Measurements from ENCODE around the gene NCKAP1.
"Not testable (repeated sequence)": the region's sequence is repeated elsewhere in the genome, so short reads cannot be mapped to it uniquely, and the experiment has no call there.

NCKAP1 gene

GRCh38 chr2:182906454-182906853 lies 131.8 kb downstream of the NCKAP1 start:
- Histone ChIP-seq H3K4me1 (ENCODE audit: insufficient read depth, low read length) (peaks cover 14% of the 10 kb centered on the region), H3K27ac (ENCODE audit: low read depth, low read length) (peak overlapping the region; percentile 57; the same call in 1 of the 2 replicates), H3K27me3 (ENCODE audit: insufficient read depth, low read length) (no peaks in the 10 kb centered on the region), H3K9me3 (ENCODE audit: insufficient read depth, low read depth, low read length) (no peaks in the 10 kb centered on the region), H3K9ac (ENCODE audit: low read depth, low read length) (no peak overlapping the region), H3K36me3 (ENCODE audit: insufficient read depth, low read length) (peaks cover 13% of the 10 kb centered on the region; the same call in 1 of the 2 replicates), H3K4me3 (ENCODE audit: low read length) (no peak overlapping the region)

- Histone ChIP-seq H3K4me3 (ENCODE audit: low read length) (no peak overlapping the region), H3K27ac (ENCODE audit: low read depth, low read length) (no peak overlapping the region), H3K9me3 (ENCODE audit: insufficient read depth, low read depth, low read length) (no peaks in the 10 kb centered on the region), H3K4me1 (ENCODE audit: insufficient read depth, low read length) (peaks cover 14% of the 10 kb centered on the region), H3K36me3 (ENCODE audit: insufficient read depth, low read length) (peaks cover 6% of the 10 kb centered on the region; the same call in 1 of the 2 replicates), H3K27me3 (ENCODE audit: insufficient read depth, low read length) (no peaks in the 10 kb centered on the region), H3K9ac (ENCODE audit: low read depth, low read length) (no peak overlapping the region)
- 100% methylated on average over 1 of the region's 1 CpG for WGBS
Observed at GRCh38 chr2:182904844-182905243, 133.4 kb downstream of the NCKAP1 start.

GRCh38 chr2:182903566-182903965 lies 134.7 kb downstream of the NCKAP1 start:
- Histone ChIP-seq H3K4me1 (ENCODE audit: insufficient read depth, low read length) (peaks cover 14% of the 10 kb centered on the region), H3K9ac (ENCODE audit: low read depth, low read length) (no peak overlapping the region), H3K36me3 (ENCODE audit: insufficient read depth, low read length) (no peaks in the 10 kb centered on the region), H3K9me3 (ENCODE audit: insufficient read depth, low read depth, low read length) (no peaks in the 10 kb centered on the region), H3K27me3 (ENCODE audit: insufficient read depth, low read length) (no peaks in the 10 kb centered on the region), H3K4me3 (ENCODE audit: low read length) (no peak overlapping the region), H3K27ac (ENCODE audit: low read depth, low read length) (no peak overlapping the region)
- WGBS, result 84% methylated on average over 2 of the region's 2 CpGs

GRCh38 chr2:182901748-182902147 lies 136.5 kb downstream of the NCKAP1 start:
- Histone ChIP-seq H3K9me3 (ENCODE audit: insufficient read depth, low read depth, low read length) (no peaks in the 10 kb centered on the region), H3K27me3 (ENCODE audit: insufficient read depth, low read length) (no peaks in the 10 kb centered on the region), H3K4me1 (ENCODE audit: insufficient read depth, low read length) (peaks cover 5% of the 10 kb centered on the region), H3K4me3 (ENCODE audit: low read length) (no peak overlapping the region), H3K36me3 (ENCODE audit: insufficient read depth, low read length) (no peaks in the 10 kb centered on the region), H3K9ac (ENCODE audit: low read depth, low read length) (no peak overlapping the region), H3K27ac (ENCODE audit: low read depth, low read length) (no peak overlapping the region)
- 94% methylated on average over 6 of the region's 6 CpGs for WGBS

GRCh38 chr2:182898718-182899117 lies 139.5 kb downstream of the NCKAP1 start:
- Histone ChIP-seq H3K36me3 (ENCODE audit: insufficient read depth, low read length) (no peaks in the 10 kb centered on the region), H3K9ac (ENCODE audit: low read depth, low read length) (no peak overlapping the region), H3K27ac (ENCODE audit: low read depth, low read length) (no peak overlapping the region), H3K4me3 (ENCODE audit: low read length) (no peak overlapping the region), H3K27me3 (ENCODE audit: insufficient read depth, low read length) (no peaks in the 10 kb centered on the region), H3K9me3 (ENCODE audit: insufficient read depth, low read depth, low read length) (0 out of 2 replicates have a peak, but pooled peaks cover 3% of the 10 kb centered on the region), H3K4me1 (ENCODE audit: insufficient read depth, low read length) (no peaks in the 10 kb centered on the region)
- WGBS, result 83% methylated on average over 1 of the region's 1 CpG

- Histone ChIP-seq H3K4me1 (ENCODE audit: insufficient read depth, low read length) (no peaks in the 10 kb centered on the region), H3K4me3 (ENCODE audit: low read length) (no peak overlapping the region), H3K9me3 (ENCODE audit: insufficient read depth, low read depth, low read length) (0 out of 2 replicates have a peak, but pooled peaks cover 3% of the 10 kb centered on the region), H3K27me3 (ENCODE audit: insufficient read depth, low read length) (no peaks in the 10 kb centered on the region), H3K36me3 (ENCODE audit: insufficient read depth, low read length) (no peaks in the 10 kb centered on the region), H3K27ac (ENCODE audit: low read depth, low read length) (no peak overlapping the region), H3K9ac (ENCODE audit: low read depth, low read length) (no peak overlapping the region)
- WGBS, result 100% methylated on average over 1 of the region's 1 CpG
Observed at GRCh38 chr2:182897137-182897536, 141.1 kb downstream of the NCKAP1 start.

- H3K4me1 ChIP-seq (ENCODE audit: insufficient read depth, low read length), result no peaks in the 10 kb centered on the region
- no peak overlapping the region for H3K4me3 ChIP-seq (ENCODE audit: low read length)
- 0 out of 2 replicates have a peak, but pooled peaks cover 3% of the 10 kb centered on the region for H3K9me3 ChIP-seq (ENCODE audit: insufficient read depth, low read depth, low read length)
- no peaks in the 10 kb centered on the region for H3K27me3 ChIP-seq (ENCODE audit: insufficient read depth, low read length)
- no peaks in the 10 kb centered on the region for H3K36me3 ChIP-seq (ENCODE audit: insufficient read depth, low read length)
- H3K27ac ChIP-seq (ENCODE audit: low read depth, low read length), result no peak overlapping the region
- WGBS, result 94% methylated on average over 4 of the region's 6 CpGs
- H3K9ac ChIP-seq (ENCODE audit: low read depth, low read length), result no peak overlapping the region
Observed at GRCh38 chr2:182895798-182896197, 142.5 kb downstream of the NCKAP1 start.

- no peaks in the 10 kb centered on the region for H3K36me3 ChIP-seq (ENCODE audit: insufficient read depth, low read length)
- H3K4me1 ChIP-seq (ENCODE audit: insufficient read depth, low read length), result no peaks in the 10 kb centered on the region
- 0 out of 2 replicates have a peak, but pooled peaks cover 3% of the 10 kb centered on the region for H3K9me3 ChIP-seq (ENCODE audit: insufficient read depth, low read depth, low read length)
- 97% methylated on average over 4 of the region's 4 CpGs for WGBS
- no peak overlapping the region for H3K4me3 ChIP-seq (ENCODE audit: low read length)
- no peak overlapping the region for H3K27ac ChIP-seq (ENCODE audit: low read depth, low read length)
- H3K9ac ChIP-seq (ENCODE audit: low read depth, low read length), result no peak overlapping the region
- H3K27me3 ChIP-seq (ENCODE audit: insufficient read depth, low read length), result no peaks in the 10 kb centered on the region
Observed at GRCh38 chr2:182895169-182895568, 143.1 kb downstream of the NCKAP1 start.

GRCh38 chr2:182894174-182894573 lies 144.1 kb downstream of the NCKAP1 start:
- no peak overlapping the region for H3K27ac ChIP-seq (ENCODE audit: low read depth, low read length)
- WGBS, result 94% methylated on average over 9 of the region's 9 CpGs

GRCh38 chr2:182893666-182894065 lies 144.6 kb downstream of the NCKAP1 start:
- Histone ChIP-seq H3K27ac (ENCODE audit: low read depth, low read length) (no peak overlapping the region), H3K27me3 (ENCODE audit: insufficient read depth, low read length) (no peaks in the 10 kb centered on the region), H3K4me1 (ENCODE audit: insufficient read depth, low read length) (no peaks in the 10 kb centered on the region), H3K4me3 (ENCODE audit: low read length) (no peak overlapping the region), H3K9me3 (ENCODE audit: insufficient read depth, low read depth, low read length) (0 out of 2 replicates have a peak, but pooled peaks cover 3% of the 10 kb centered on the region), H3K9ac (ENCODE audit: low read depth, low read length) (no peak overlapping the region), H3K36me3 (ENCODE audit: insufficient read depth, low read length) (no peaks in the 10 kb centered on the region)
- WGBS, result 91% methylated on average over 11 of the region's 11 CpGs

More at GRCh38 chr2:182894174-182894573, 144.1 kb downstream of the NCKAP1 start:
- Histone ChIP-seq H3K9me3 (ENCODE audit: insufficient read depth, low read depth, low read length) (0 out of 2 replicates have a peak, but pooled peaks cover 3% of the 10 kb centered on the region), H3K27me3 (ENCODE audit: insufficient read depth, low read length) (no peaks in the 10 kb centered on the region), H3K4me1 (ENCODE audit: insufficient read depth, low read length) (no peaks in the 10 kb centered on the region), H3K9ac (ENCODE audit: low read depth, low read length) (no peak overlapping the region), H3K4me3 (ENCODE audit: low read length) (no peak overlapping the region), H3K36me3 (ENCODE audit: insufficient read depth, low read length) (no peaks in the 10 kb centered on the region)

GRCh38 chr2:182893035-182893434 lies 145.2 kb downstream of the NCKAP1 start:
- not testable (repeated sequence) for H3K27ac ChIP-seq (ENCODE audit: low read depth, low read length); H3K27me3 ChIP-seq (ENCODE audit: insufficient read depth, low read length); H3K9me3 ChIP-seq (ENCODE audit: insufficient read depth, low read depth, low read length); H3K36me3 ChIP-seq (ENCODE audit: insufficient read depth, low read length); H3K9ac ChIP-seq (ENCODE audit: low read depth, low read length); H3K4me1 ChIP-seq (ENCODE audit: insufficient read depth, low read length); H3K4me3 ChIP-seq (ENCODE audit: low read length)
- WGBS, result 93% methylated on average over 7 of the region's 7 CpGs

- Histone ChIP-seq H3K4me3 (ENCODE audit: low read length) (no peak overlapping the region), H3K9ac (ENCODE audit: low read depth, low read length) (no peak overlapping the region)
- WGBS, result 89% methylated on average over 2 of the region's 4 CpGs
Observed at GRCh38 chr2:182891611-182892010, 146.6 kb downstream of the NCKAP1 start.

More at GRCh38 chr2:182891611-182892010, 146.6 kb downstream of the NCKAP1 start:
- H3K27me3 ChIP-seq (ENCODE audit: insufficient read depth, low read length), result no peaks in the 10 kb centered on the region
- H3K27ac ChIP-seq (ENCODE audit: low read depth, low read length), result no peak overlapping the region
- 0 out of 2 replicates have a peak, but pooled peaks cover 3% of the 10 kb centered on the region for H3K9me3 ChIP-seq (ENCODE audit: insufficient read depth, low read depth, low read length)
- H3K4me1 ChIP-seq (ENCODE audit: insufficient read depth, low read length), result no peaks in the 10 kb centered on the region
- no peaks in the 10 kb centered on the region for H3K36me3 ChIP-seq (ENCODE audit: insufficient read depth, low read length)

Data from HUES64 (cell line).